DND-41 (cell line): Measurements from ENCODE around the gene EPS15.
"Not testable (repeated sequence)": the region's sequence is repeated elsewhere in the genome, so short reads cannot be mapped to it uniquely, and the experiment has no call there.

Experiments used
- ATAC-seq: fragments of 200-7000 bp; cut with Tn5 transposase; 3 replicates; pipeline ENCODE4 v1.9.1; 2021; ENCODE audit warnings: low read depth; ENCODE audit not compliant: insufficient read depth
- DNase-seq: peaks from one replicate; pipeline ENCODE4 v3.0.0-alpha.2; 2020
- H2AFZ ChIP-seq: 2 replicates; pipeline ENCODE4 v1.6.0; 2012; ENCODE audit warnings: low read depth, low read length
- H3K27ac ChIP-seq: 2 replicates; pipeline ENCODE4 v1.5.1; 2012; ENCODE audit warnings: low read length, inconsistent platforms
- H3K27me3 ChIP-seq: fragments of 200-600 bp; sonication (generic); 2 replicates; pipeline ENCODE4 v1.6.0; 2012; ENCODE audit warnings: low read length, mild to moderate bottlenecking, inconsistent platforms; ENCODE audit not compliant: insufficient read depth, poor library complexity
- H3K36me3 ChIP-seq: 2 replicates; pipeline ENCODE4 v1.5.1; 2012; ENCODE audit warnings: low read length, inconsistent platforms; ENCODE audit not compliant: insufficient read depth
- H3K4me1 ChIP-seq: 2 replicates; pipeline ENCODE4 v1.5.1; 2012; ENCODE audit warnings: mild to moderate bottlenecking, low read length; ENCODE audit not compliant: insufficient read depth
- H3K4me2 ChIP-seq: 2 replicates; pipeline ENCODE4 v1.6.0; 2012; ENCODE audit warnings: mild to moderate bottlenecking, moderate library complexity, low read length, inconsistent platforms; ENCODE audit not compliant: insufficient read depth
- H3K4me3 ChIP-seq, 2 experiments: fragments of 200-600 bp in 1 of 2; shearing (Covaris generic) in 1 of 2; 2 replicates each; pipeline ENCODE4 v1.5.1; 2012 to 2016; ENCODE audit warnings: inconsistent platforms in 2 of 2, low read length in 2 of 2, mild to moderate bottlenecking in 2 of 2, low read depth in 1 of 2, moderate library complexity in 1 of 2
- H3K79me2 ChIP-seq: 2 replicates; pipeline ENCODE4 v1.6.0; 2012; ENCODE audit warnings: low read length, inconsistent platforms; ENCODE audit not compliant: insufficient read depth
- H3K9ac ChIP-seq: 2 replicates; pipeline ENCODE4 v1.6.0; 2012; ENCODE audit warnings: low read depth, mild to moderate bottlenecking, inconsistent platforms, low read length, moderate library complexity
- H3K9me3 ChIP-seq: 2 replicates; pipeline ENCODE4 v1.5.1; 2012; ENCODE audit warnings: low read length, moderate library complexity, mild to moderate bottlenecking, inconsistent platforms; ENCODE audit not compliant: insufficient read depth, severe bottlenecking
- H4K20me1 ChIP-seq: 2 replicates; pipeline ENCODE4 v1.6.0; 2012; ENCODE audit warnings: low read length; ENCODE audit not compliant: insufficient read depth
- CTCF ChIP-seq: IDR thresholded peaks from 2 replicates; pipeline ENCODE4 v1.5.1; 2012; ENCODE audit warnings: borderline replicate concordance, low read length, moderate library complexity, mild to moderate bottlenecking; ENCODE audit not compliant: poor library complexity, severe bottlenecking; ENCODE audit errors: extremely low read depth
- EZH2 ChIP-seq: IDR thresholded peaks from 3 replicates; pipeline ENCODE4 v1.6.1; 2012; ENCODE audit warnings: borderline replicate concordance, low read depth, mild to moderate bottlenecking, moderate library complexity, low read length, inconsistent platforms; ENCODE audit not compliant: severe bottlenecking

EPS15 gene

GRCh38 chr1:51482881-51483280, 36.2 kb downstream of the EPS15 start:
- Histone ChIP-seq H3K27me3 (no peaks in the 10 kb centered on the region), H3K36me3 (peaks cover 12% of the 10 kb centered on the region; the same call in 1 of the 2 replicates), H2AFZ (no peak overlapping the region), H3K4me2 (no peak overlapping the region), H3K9ac (no peak overlapping the region), H3K9me3 (peaks cover 2% of the 10 kb centered on the region), H3K4me3 (no peak overlapping the region), H3K4me1 (no peaks in the 10 kb centered on the region), H4K20me1 (0 out of 2 replicates have a peak, but pooled peaks cover 3% of the 10 kb centered on the region), H3K27ac (no peak overlapping the region), H3K79me2 (peaks cover 18% of the 10 kb centered on the region)
- DNase-seq, result no peak
- ATAC-seq, result no peak
- TF ChIP-seq CTCF, result no peak
- no peak for TF ChIP-seq EZH2

GRCh38 chr1:51474832-51475620, 44.0 kb downstream of the EPS15 start:
- DNase-seq, H3K9me3 ChIP-seq, H3K27me3 ChIP-seq, H3K27ac ChIP-seq, H3K4me2 ChIP-seq, H2AFZ ChIP-seq, H3K79me2 ChIP-seq, H3K9ac ChIP-seq, ATAC-seq, H4K20me1 ChIP-seq, H3K4me3 ChIP-seq, H3K4me1 ChIP-seq: not testable (repeated sequence)
- peaks cover 14% of the 10 kb centered on the region; the same call in 1 of the 2 replicates for H3K36me3 ChIP-seq

- no peak overlapping the region for H3K27ac ChIP-seq
- no peaks in the 10 kb centered on the region for H3K79me2 ChIP-seq
- no peak overlapping the region for H2AFZ ChIP-seq
- peaks cover 8% of the 10 kb centered on the region; the same call in 1 of the 2 replicates for H3K36me3 ChIP-seq
- ATAC-seq, result no peak
- H3K9ac ChIP-seq, result no peak overlapping the region
- H3K27me3 ChIP-seq, result no peaks in the 10 kb centered on the region
- no peak overlapping the region for H3K4me2 ChIP-seq
- no peak for DNase-seq
- H3K4me3 ChIP-seq, result no peak overlapping the region
- H3K9me3 ChIP-seq, result no peaks in the 10 kb centered on the region
- H4K20me1 ChIP-seq, result no peaks in the 10 kb centered on the region
- TF ChIP-seq CTCF, result no peak
- no peak for TF ChIP-seq EZH2
- H3K4me1 ChIP-seq, result no peaks in the 10 kb centered on the region
These were observed 45.5 kb downstream of the EPS15 start for GRCh38 chr1:51473331-51474115.

GRCh38 chr1:51472359-51472758, 46.7 kb downstream of the EPS15 start:
- no peak overlapping the region for H3K27ac ChIP-seq
- H3K36me3 ChIP-seq, result peaks cover 8% of the 10 kb centered on the region; the same call in 1 of the 2 replicates

More at GRCh38 chr1:51472359-51472758, 46.7 kb downstream of the EPS15 start:
- no peaks in the 10 kb centered on the region for H3K4me1 ChIP-seq
- no peak for ATAC-seq
- H3K9me3 ChIP-seq, result no peaks in the 10 kb centered on the region
- no peak overlapping the region for H3K9ac ChIP-seq
- DNase-seq, result no peak
- no peaks in the 10 kb centered on the region for H3K79me2 ChIP-seq
- no peak overlapping the region for H3K4me3 ChIP-seq
- H4K20me1 ChIP-seq, result no peaks in the 10 kb centered on the region
- H3K4me2 ChIP-seq, result no peak overlapping the region
- no peak for TF ChIP-seq CTCF
- TF ChIP-seq EZH2, result no peak
- no peak overlapping the region for H2AFZ ChIP-seq
- no peaks in the 10 kb centered on the region for H3K27me3 ChIP-seq
